H1 (cell line): ENCODE results near the gene DCP1A. TPM values are rescaled to one million over a fixed set of nuclear protein-coding genes. Genes with fewer than 3 reads are reported as not detected.

Experiments used
- CTCF ChIA-PET: fragments of 300-600 bp; sonication (Branson Sonifier 250); formaldehyde crosslinking; loops from one replicate; lab custom pipeline; 2021; ENCODE audit not compliant: partially characterized antibody; lab: Charles Lee
- POLR2A ChIA-PET: fragments of 300-600 bp; sonication (Branson Sonifier 250); formaldehyde crosslinking; loops from one replicate; lab custom pipeline; 2021; ENCODE audit warnings: inconsistent platforms; ENCODE audit not compliant: partially characterized antibody; lab: Charles Lee
- DNase-seq, 2 experiments: peaks; one replicate each; pipeline versions ENCODE4 v3.0.0 to v3.0.0-alpha.2; 2010 to 2022; ENCODE audit warnings: low spot score in 2 of 2, low read depth in 1 of 2, mixed read lengths in 1 of 2
- FAIRE-seq: peaks from 2 replicates; lab custom pipeline; 2011; peaks lifted over from hg19 to GRCh38; lab: Jason Lieb, UNC
- H2AFZ ChIP-seq: 2 replicates; pipeline ENCODE4 v1.8.1; 2012; ENCODE audit warnings: low read length, inconsistent platforms
- H2AK5ac ChIP-seq: 2 replicates; pipeline ENCODE4 v1.6.1; 2013; ENCODE audit warnings: low read depth, low read length
- H2BK120ac ChIP-seq: replicated peaks from 2 replicates; pipeline ENCODE3; 2013; ENCODE audit warnings: low read depth, low read length, inconsistent platforms
- H2BK12ac ChIP-seq: 2 replicates; pipeline ENCODE4 v1.6.1; 2013; ENCODE audit warnings: low read depth, low read length
- H2BK15ac ChIP-seq: 2 replicates; pipeline ENCODE4 v1.6.1; 2013; ENCODE audit warnings: low read length
- H2BK20ac ChIP-seq: 2 replicates; pipeline ENCODE4 v1.6.1; 2013; ENCODE audit warnings: low read length
- H2BK5ac ChIP-seq: 2 replicates; pipeline ENCODE4 v1.6.1; 2013; ENCODE audit warnings: low read depth, low read length
- H3K14ac ChIP-seq: 2 replicates; pipeline ENCODE4 v1.6.1; 2013; ENCODE audit warnings: inconsistent platforms; ENCODE audit not compliant: insufficient read length
- H3K18ac ChIP-seq: 2 replicates; pipeline ENCODE4 v1.6.1; 2013; ENCODE audit warnings: low read length; ENCODE audit errors: extremely low read depth
- H3K23ac ChIP-seq: 2 replicates; pipeline ENCODE4 v1.6.1; 2013; ENCODE audit warnings: inconsistent platforms; ENCODE audit not compliant: insufficient read length
- H3K23me2 ChIP-seq: 2 replicates; pipeline ENCODE4 v1.6.1; 2013; ENCODE audit warnings: low read depth, low read length
- H3K27ac ChIP-seq: 2 replicates; pipeline ENCODE4 v1.6.1; 2011; ENCODE audit warnings: low read depth, low read length, inconsistent platforms
- H3K27me3 ChIP-seq, 4 experiments: replicated peaks in 1 of 4; 1 replicate in 1 of 4; 2 replicates in 3 of 4; pipeline versions ENCODE4 v1.6.1 to v1.8.1; 2011 to 2013; ENCODE audit warnings: low read length in 3 of 4, mild to moderate bottlenecking in 3 of 4, inconsistent platforms in 2 of 4, mixed read lengths in 2 of 4, moderate library complexity in 1 of 4; ENCODE audit not compliant: control insufficient read depth in 3 of 4, insufficient read depth in 3 of 4; ENCODE audit errors: extremely low read depth in 1 of 4
- H3K36me3 ChIP-seq, 4 experiments: 2 replicates each; pipeline versions ENCODE4 v1.6.1 to v1.8.1; 2011 to 2013; ENCODE audit warnings: mild to moderate bottlenecking in 4 of 4, low read length in 3 of 4, moderate library complexity in 2 of 4, control low read depth in 1 of 4, inconsistent platforms in 1 of 4; ENCODE audit not compliant: insufficient read depth in 4 of 4, control insufficient read depth in 2 of 4
- H3K4ac ChIP-seq: replicated peaks from 2 replicates; pipeline ENCODE3; 2013; ENCODE audit warnings: low read length, low read depth, mixed read lengths, inconsistent platforms; ENCODE audit not compliant: insufficient read length
- H3K4me1 ChIP-seq, 4 experiments: replicated peaks in 1 of 4; 1 replicate in 1 of 4; 2 replicates in 3 of 4; pipeline versions ENCODE4 v1.6.1 to v1.8.1; 2011 to 2013; ENCODE audit warnings: low read length in 3 of 4, inconsistent platforms in 2 of 4, mixed read lengths in 1 of 4; ENCODE audit not compliant: insufficient read depth in 4 of 4, control insufficient read depth in 3 of 4
- H3K4me2 ChIP-seq, 2 experiments: 2 replicates each; pipeline versions ENCODE4 v1.6.1 to v1.8.1; 2011 to 2013; ENCODE audit warnings: low read depth in 2 of 2, low read length in 2 of 2, control low read depth in 1 of 2, inconsistent platforms in 1 of 2, mild to moderate bottlenecking in 1 of 2; ENCODE audit not compliant: insufficient read depth in 1 of 2
- H3K4me3 ChIP-seq, 4 experiments: fragments of 200-600, 300-600 bp in 1 of 4; sonication (generic), shearing (Covaris generic), sonication (Bioruptor Twin) in 1 of 4; 2 replicates each; pipeline versions ENCODE4 v1.5.1 to v1.8.1; 2011 to 2016; ENCODE audit warnings: low read length in 4 of 4, low read depth in 3 of 4, control low read depth in 2 of 4, inconsistent platforms in 2 of 4, mild to moderate bottlenecking in 2 of 4, mixed read lengths in 1 of 4, moderate library complexity in 1 of 4; ENCODE audit not compliant: insufficient read depth in 2 of 4; ENCODE audit errors: extremely low read depth in 1 of 4
- H3K56ac ChIP-seq: replicated peaks from 2 replicates; pipeline ENCODE3; 2013; ENCODE audit warnings: low read depth, mild to moderate bottlenecking, mixed read lengths, low read length, inconsistent platforms; ENCODE audit not compliant: insufficient read length
- H3K79me1 ChIP-seq: 2 replicates; pipeline ENCODE4 v1.6.1; 2013; ENCODE audit warnings: low read depth, low read length, control low read depth
- H3K79me2 ChIP-seq, 2 experiments: 2 replicates each; pipeline versions ENCODE4 v1.6.1 to v1.8.1; 2012 to 2013; ENCODE audit warnings: low read length in 2 of 2, mild to moderate bottlenecking in 2 of 2, inconsistent platforms in 1 of 2; ENCODE audit not compliant: insufficient read depth in 2 of 2, control insufficient read depth in 1 of 2
- H3K9ac ChIP-seq, 4 experiments: replicated peaks in 1 of 4; 1 replicate in 1 of 4; 2 replicates in 3 of 4; pipeline versions ENCODE4 v1.6.1 to v1.8.1; 2011 to 2013; ENCODE audit warnings: low read depth in 3 of 4, low read length in 3 of 4, control low read depth in 2 of 4, mild to moderate bottlenecking in 2 of 4, moderate library complexity in 2 of 4, inconsistent platforms in 1 of 4; ENCODE audit errors: extremely low read depth in 1 of 4
- H3K9me3 ChIP-seq, 2 experiments: 2 replicates each; pipeline versions ENCODE4 v1.6.1 to v1.8.1; 2012 to 2013; ENCODE audit warnings: mild to moderate bottlenecking in 2 of 2, moderate library complexity in 2 of 2, control low read depth in 1 of 2, inconsistent platforms in 1 of 2, low read depth in 1 of 2, low read length in 1 of 2, mixed read lengths in 1 of 2; ENCODE audit not compliant: insufficient read depth in 2 of 2
- H4K20me1 ChIP-seq, 2 experiments: replicated peaks in 1 of 2; 2 replicates each; pipeline versions ENCODE3 to v1.8.1; 2011 to 2013; ENCODE audit warnings: inconsistent platforms in 2 of 2, low read length in 2 of 2, mild to moderate bottlenecking in 1 of 2; ENCODE audit not compliant: insufficient read depth in 2 of 2, control insufficient read depth in 1 of 2
- H4K5ac ChIP-seq: 2 replicates; pipeline ENCODE4 v1.6.1; 2013; ENCODE audit warnings: low read length, low read depth, mixed read lengths, inconsistent platforms; ENCODE audit not compliant: insufficient read length
- H4K8ac ChIP-seq: 2 replicates; pipeline ENCODE4 v1.8.0; 2013; ENCODE audit warnings: mild to moderate bottlenecking, moderate library complexity, low read length, inconsistent platforms; ENCODE audit not compliant: insufficient read depth; ENCODE audit errors: extremely low read depth
- H4K91ac ChIP-seq: replicated peaks from 2 replicates; pipeline ENCODE3; 2013; ENCODE audit warnings: low read length, mixed read lengths, inconsistent platforms; ENCODE audit not compliant: insufficient read length
- CBX8 ChIP-seq: fragments of 300-800, 300-1000 bp; sonication (generic); IDR thresholded peaks from 2 replicates; pipeline ENCODE4 v1.7.1; 2016; ENCODE audit warnings: low read depth, low read length, borderline replicate concordance
- CHD2 ChIP-seq: IDR thresholded peaks from 2 replicates; pipeline ENCODE4 v1.6.1; 2012; ENCODE audit warnings: low read length, improper control_type of control experiment
- CREB1 ChIP-seq: IDR thresholded peaks from 2 replicates; pipeline ENCODE4 v1.6.1; 2012; ENCODE audit warnings: inconsistent platforms
- EP300 ChIP-seq, 2 experiments: IDR thresholded peaks; 1 replicate in 1 of 2; 2 replicates in 1 of 2; pipeline ENCODE4 v1.6.1; 2011 to 2012; ENCODE audit warnings: low read depth in 2 of 2, low read length in 2 of 2, mild to moderate bottlenecking in 2 of 2, borderline replicate concordance in 1 of 2, inconsistent platforms in 1 of 2, moderate library complexity in 1 of 2
- JUN ChIP-seq: IDR thresholded peaks from 2 replicates; pipeline ENCODE4 v1.6.1; 2011; ENCODE audit warnings: low read depth, mild to moderate bottlenecking, improper control_type of control experiment, low read length
- PHF8 ChIP-seq: fragments of 200-600 bp; sonication (generic); conservative IDR thresholded peaks from 2 replicates; pipeline ENCODE4 v1.7.1; 2012; ENCODE audit warnings: low read depth, mild to moderate bottlenecking, inconsistent platforms, low read length, moderate library complexity
- USF2 ChIP-seq: IDR thresholded peaks from 2 replicates; pipeline ENCODE4 v1.6.1; 2011; ENCODE audit warnings: low read length, improper control_type of control experiment
- WGBS, 2 experiments: shearing (Covaris generic) in 1 of 2; methylation state at CpG; one replicate each; pipeline versions ENCODE4 v1.1.6 to v1.1.7; 2013 to 2015; ENCODE audit warnings: low lambda C conversion rate in 2 of 2, mixed read lengths in 2 of 2, inconsistent platforms in 1 of 2, low coverage in 1 of 2, missing lambda C conversion rate in 1 of 2; ENCODE audit not compliant: insufficient replicate concordance in 2 of 2, insufficient coverage in 1 of 2, insufficient read length in 1 of 2; ENCODE audit errors: extremely low coverage in 1 of 2, missing lambda C conversion rate in 1 of 2; 5-methylcytosine and 5-hydroxymethylcytosine counted together
- polyA plus RNA-seq, 7 experiments: library from polyadenylated mRNA; depleted of rRNA in 3 of 7; stranded (reverse) in 5 of 7; unstranded in 2 of 7; fragments of >200 nt in 5 of 7; fragments of 200-250 nt in 2 of 7; gene quantifications; 1 replicate in 5 of 7; 2 replicates in 1 of 7; 4 replicates in 1 of 7; pipeline versions ENCODE4 v1.2.1 to v1.2.3, GENCODE V29; 2011 to 2013; ENCODE audit warnings: missing spikeins in 2 of 7, mixed read lengths in 2 of 7
- total RNA-seq: library from RNA; stranded (reverse); fragmentation: NEBNext Ultra II Directional; extraction: Animal tissue kit (Norgen Biotek cat#: 25700); gene quantifications from 2 replicates; pipeline ENCODE4 v1.2.1, GENCODE V29; 2021

DCP1A gene
- total and polyA plus RNA-seq, 2 of the 8 experiments (the other 6 are each of a cell fraction or from before 2014, with no cell fraction given), result 13.2 to 15.9 TPM

GRCh38 chr3:53288214-53288613 lies 59.1 kb downstream of the DCP1A start:
- CTCF ChIA-PET, result interaction anchor here (1.1 to 4.6 kb wide), 3 partner anchors 11 to 95 kb away, joined by 3 to 27 read pairs (median 4); no protein-coding TSS in a partner anchor
- Histone ChIP-seq H3K23me2 (no peaks in the 10 kb centered on the region), H2BK5ac (no peak overlapping the region; the same call in 1 of the 2 replicates), H3K14ac (no peak overlapping the region), H3K56ac (no peak overlapping the region), H4K8ac (no peak overlapping the region), H2BK12ac (no peak overlapping the region), H3K36me3 (peaks cover 0 to 10% (median 2%) of the 10 kb centered on the region in 4 experiments; a peak in 4 of 8 replicates), H3K18ac (no peak overlapping the region; the same call in 1 of the 2 replicates), H3K4me2 (no peak overlapping the region), H3K23ac (no peak overlapping the region), H4K5ac (no peak overlapping the region), H2AFZ (no peak overlapping the region), H3K4ac (no peak overlapping the region), H3K27me3 (no peaks in the 10 kb centered on the region), H3K9me3 (no peaks in the 10 kb centered on the region), H3K4me3 (no peak overlapping the region), H2AK5ac (no peak overlapping the region), H4K91ac (no peak overlapping the region), H2BK15ac (no peak overlapping the region), H3K9ac (no peak overlapping the region), H3K79me2 (no peaks in the 10 kb centered on the region), H2BK120ac (no peak overlapping the region), H3K27ac (no peak overlapping the region)
- DNase-seq, result no peak
- POLR2A ChIA-PET, result interaction anchor here (1.4 to 5.6 kb wide), 6 partner anchors 13 to 66 kb away, joined by 3 to 36 read pairs (median 10); partner anchors contain the start of gene TKT
- 75% methylated on average over 4 of the region's 4 CpGs; no CpG with 5 or more reads in 1 of the 2 experiments for WGBS, 2 experiments
- no peak for TF ChIP-seq JUN
- TF ChIP-seq EP300 (IDR thresholded peaks at IDR 0.05; ENCODE audit: borderline replicate concordance in 1 of 2, low read depth in 2 of 2, low read length in 2 of 2), result no peak
- no peak for TF ChIP-seq PHF8
- TF ChIP-seq CHD2, result no peak
- no peak for TF ChIP-seq USF2
- no peak for TF ChIP-seq CREB1
- no peak for TF ChIP-seq CBX8
- TF ChIP-seq, all 59 proteins: peak for 0
- Histone ChIP-seq H3K4me1 (peaks cover 9 to 21% (median 13%) of the 10 kb centered on the region in 4 experiments; a peak in 6 of 7 replicates), H3K79me1 (no peaks in the 10 kb centered on the region), H4K20me1 (no peaks in the 10 kb centered on the region), H2BK20ac (no peak overlapping the region)
- FAIRE-seq, result no peak
